Subcutaneous abdominal adipose tissue (tissue), 5 donors: ENCODE measurements around the gene PRM3.

Experiments
- H3K27ac ChIP-seq: one replicate; pipeline ENCODE4 v1.7.0; 2013; ENCODE audit warnings: low read depth, mild to moderate bottlenecking, inconsistent platforms, low read length, moderate library complexity
- H3K27me3 ChIP-seq, 5 donors: one replicate each; pipeline ENCODE4 v1.7.0; 2013; ENCODE audit warnings: low read length in 5 of 5, inconsistent platforms in 1 of 5; ENCODE audit not compliant: control insufficient read depth in 5 of 5, insufficient read depth in 4 of 5
- H3K36me3 ChIP-seq, 5 donors: one replicate each; pipeline ENCODE4 v1.7.0; 2013; ENCODE audit warnings: low read length in 5 of 5; ENCODE audit not compliant: control insufficient read depth in 5 of 5, insufficient read depth in 5 of 5
- H3K4me1 ChIP-seq, 5 donors: one replicate each; pipeline ENCODE4 v1.7.0; 2013; ENCODE audit warnings: low read length in 5 of 5, mild to moderate bottlenecking in 3 of 5, moderate library complexity in 1 of 5; ENCODE audit not compliant: control insufficient read depth in 5 of 5, insufficient read depth in 5 of 5
- H3K4me3 ChIP-seq, 5 donors: one replicate each; pipeline ENCODE4 v1.7.0; 2013; ENCODE audit warnings: low read length in 5 of 5, low read depth in 1 of 5
- H3K9ac ChIP-seq, 5 donors: one replicate each; pipeline ENCODE4 v1.7.0; 2013; ENCODE audit warnings: low read length in 5 of 5, mild to moderate bottlenecking in 4 of 5, moderate library complexity in 3 of 5
- H3K9me3 ChIP-seq, 5 donors: one replicate each; pipeline ENCODE4 v1.7.0; 2013; ENCODE audit warnings: low read length in 5 of 5; ENCODE audit not compliant: control insufficient read depth in 5 of 5
- donor health status: healthy.
- donor health status: healthy.
- donor health status: healthy.
- donor health status: healthy.
- donor health status: healthy.

Gene PRM3

GRCh38 chr16:11245222-11245737 lies 28.1 kb downstream of the PRM3 start:
- no peaks in the 10 kb centered on the region for H3K9me3 ChIP-seq
- H3K27me3 ChIP-seq = no peaks in the 10 kb centered on the region
- no peak overlapping the region for H3K27ac ChIP-seq
- H3K4me1 ChIP-seq = no peaks in the 10 kb centered on the region
- no peak overlapping the region for H3K9ac ChIP-seq
- H3K4me3 ChIP-seq = no peak overlapping the region
- no peaks in the 10 kb centered on the region for H3K36me3 ChIP-seq

- Histone ChIP-seq H3K36me3 (no peaks in the 10 kb centered on the region), H3K9me3 (peaks cover 0 to 2% (median 0%) of the 10 kb centered on the region in 5 donors), H3K4me3 (no peak overlapping the region), H3K9ac (no peak overlapping the region), H3K27me3 (no peaks in the 10 kb centered on the region), H3K4me1 (no peaks in the 10 kb centered on the region), H3K27ac (no peak overlapping the region)
These were observed 30.8 kb downstream of the PRM3 start for GRCh38 chr16:11242658-11243057.

GRCh38 chr16:11241480-11242204 lies 31.8 kb downstream of the PRM3 start:
- H3K9ac ChIP-seq = no peak overlapping the region
- no peak overlapping the region for H3K4me3 ChIP-seq
- no peak overlapping the region for H3K27ac ChIP-seq
- no peaks in the 10 kb centered on the region for H3K36me3 ChIP-seq
- H3K4me1 ChIP-seq = no peaks in the 10 kb centered on the region
- H3K27me3 ChIP-seq = no peaks in the 10 kb centered on the region
- H3K9me3 ChIP-seq = peaks cover 0 to 2% (median 0%) of the 10 kb centered on the region in 5 donors

GRCh38 chr16:11240636-11241473 lies 32.6 kb downstream of the PRM3 start:
- Histone ChIP-seq H3K36me3 (no peaks in the 10 kb centered on the region), H3K4me1 (no peaks in the 10 kb centered on the region), H3K9ac (no peak overlapping the region), H3K27me3 (no peaks in the 10 kb centered on the region), H3K4me3 (no peak overlapping the region), H3K27ac (no peak overlapping the region), H3K9me3 (peaks cover 0 to 2% (median 0%) of the 10 kb centered on the region in 5 donors)

GRCh38 chr16:11239644-11240632 lies 33.5 kb downstream of the PRM3 start:
- Histone ChIP-seq H3K27ac (no peak overlapping the region), H3K9me3 (peaks cover 0 to 2% (median 0%) of the 10 kb centered on the region in 5 donors), H3K27me3 (no peaks in the 10 kb centered on the region), H3K4me3 (no peak overlapping the region), H3K36me3 (no peaks in the 10 kb centered on the region), H3K4me1 (no peaks in the 10 kb centered on the region), H3K9ac (no peak overlapping the region)

GRCh38 chr16:11238272-11239202 lies 34.9 kb downstream of the PRM3 start:
- H3K4me3 ChIP-seq = no peak overlapping the region
- no peaks in the 10 kb centered on the region for H3K4me1 ChIP-seq
- H3K27ac ChIP-seq = no peak overlapping the region
- H3K9me3 ChIP-seq = peaks cover 0 to 2% (median 0%) of the 10 kb centered on the region in 5 donors
- no peaks in the 10 kb centered on the region for H3K27me3 ChIP-seq
- no peak overlapping the region for H3K9ac ChIP-seq
- no peaks in the 10 kb centered on the region for H3K36me3 ChIP-seq

GRCh38 chr16:11236461-11237254 lies 36.8 kb downstream of the PRM3 start:
- H3K9ac ChIP-seq = no peak overlapping the region
- H3K9me3 ChIP-seq = peaks cover 0 to 2% (median 0%) of the 10 kb centered on the region in 5 donors
- peaks cover 0 to 9% (median 0%) of the 10 kb centered on the region in 5 donors for H3K4me1 ChIP-seq
- no peak overlapping the region for H3K27ac ChIP-seq
- H3K27me3 ChIP-seq = peaks cover 0 to 7% (median 3%) of the 10 kb centered on the region in 5 donors
- H3K4me3 ChIP-seq = no peak overlapping the region
- H3K36me3 ChIP-seq = no peaks in the 10 kb centered on the region

- Histone ChIP-seq H3K9me3 (peaks cover 0 to 2% (median 0%) of the 10 kb centered on the region in 5 donors), H3K4me3 (no peak overlapping the region), H3K9ac (no peak overlapping the region), H3K4me1 (peaks cover 0 to 9% (median 0%) of the 10 kb centered on the region in 5 donors), H3K27me3 (peaks cover 0 to 7% (median 3%) of the 10 kb centered on the region in 5 donors), H3K27ac (no peak overlapping the region), H3K36me3 (no peaks in the 10 kb centered on the region)
These were observed 37.8 kb downstream of the PRM3 start for GRCh38 chr16:11235703-11235991.
